B cell (primary cell): Measurements from ENCODE around the gene ABCA9. TPM values are rescaled to one million over a fixed set of nuclear protein-coding genes. Genes with fewer than 3 reads are reported as not detected.

Experiments
- ATAC-seq: fragments of 200-7000 bp; cut with Tn5 transposase; one replicate; pipeline ENCODE4 v1.10.0; 2021; ENCODE audit warnings: low read depth, mild to moderate bottlenecking, moderate number of reproducible peaks, moderate library complexity
- CTCF ChIA-PET: fragments of 350-600 bp; sonication (Branson Sonifier 250); formaldehyde crosslinking; loops from one replicate; lab custom pipeline; 2021; ENCODE audit warnings: antibody characterized with exemption, inconsistent platforms; lab: Charles Lee
- POLR2A ChIA-PET: fragments of 350-600 bp; sonication (Branson Sonifier 250); formaldehyde crosslinking; loops from one replicate; lab custom pipeline; 2021; ENCODE audit warnings: antibody characterized with exemption; lab: Charles Lee
- DNase-seq: peaks from one replicate; pipeline ENCODE4 v3.0.0; 2013
- H2AFZ ChIP-seq: 2 replicates; pipeline ENCODE4 v1.6.1; 2012; ENCODE audit warnings: mild to moderate bottlenecking, low read depth, low read length; ENCODE audit not compliant: insufficient read depth, poor library complexity, severe bottlenecking
- H3K27ac ChIP-seq, 2 donors: 1 replicate in 1 of 2; 2 replicates in 1 of 2; pipeline ENCODE4 v1.5.1; 2012 to 2013; ENCODE audit warnings: low read length in 2 of 2, mild to moderate bottlenecking in 2 of 2, moderate library complexity in 1 of 2
- H3K27me3 ChIP-seq, 4 experiments: fragments of 200-600 bp in 1 of 4; sonication (generic) in 1 of 4; replicated peaks in 1 of 4; 1 replicate in 2 of 4; 2 replicates in 2 of 4; pipeline versions ENCODE4 v1.6.1 to v1.7.0; 2013 to 2016; ENCODE audit warnings: low read length in 3 of 4, mild to moderate bottlenecking in 2 of 4, mixed read lengths in 1 of 4, moderate library complexity in 1 of 4; ENCODE audit not compliant: insufficient read depth in 4 of 4, control insufficient read depth in 3 of 4; ENCODE audit errors: control extremely low read depth in 1 of 4
- H3K36me3 ChIP-seq, 2 experiments: replicated peaks in 1 of 2; 1 replicate in 1 of 2; 2 replicates in 1 of 2; pipeline versions ENCODE4 v1.6.1 to v1.7.1; 2013; ENCODE audit warnings: low read length in 1 of 2; ENCODE audit not compliant: insufficient read depth in 2 of 2, control insufficient read depth in 1 of 2; ENCODE audit errors: control extremely low read depth in 1 of 2, extremely low read depth in 1 of 2
- H3K4me1 ChIP-seq, 2 donors: fragments of 200-600 bp in 1 of 2; sonication (generic) in 1 of 2; 1 replicate in 1 of 2; 2 replicates in 1 of 2; pipeline versions ENCODE4 v1.5.1 to v1.6.1; 2013 to 2017; ENCODE audit warnings: low read length in 2 of 2; ENCODE audit not compliant: control insufficient read depth in 2 of 2, insufficient read depth in 2 of 2
- H3K4me2 ChIP-seq: replicated peaks from 2 replicates; pipeline ENCODE3; 2012; ENCODE audit warnings: mild to moderate bottlenecking, low read depth, low read length; ENCODE audit not compliant: poor library complexity, severe bottlenecking
- H3K4me3 ChIP-seq, 5 experiments: fragments of 200-600 bp in 1 of 5; sonication (generic) in 1 of 5; 1 replicate in 3 of 5; 2 replicates in 2 of 5; pipeline versions ENCODE4 v1.5.1 to v1.7.0; 2011 to 2016; ENCODE audit warnings: low read length in 4 of 5, mild to moderate bottlenecking in 4 of 5, low read depth in 2 of 5, control low read depth in 1 of 5, moderate library complexity in 1 of 5; ENCODE audit not compliant: insufficient read depth in 1 of 5; ENCODE audit errors: control extremely low read depth in 1 of 5, extremely low read depth in 1 of 5
- H3K79me2 ChIP-seq: fragments of 200-600 bp; sonication (generic); one replicate; pipeline ENCODE4 v1.6.0; 2016; ENCODE audit warnings: low read length; ENCODE audit not compliant: control insufficient read depth, insufficient read depth
- H3K9ac ChIP-seq: fragments of 200-600 bp; sonication (generic); 2 replicates; pipeline ENCODE4 v1.6.1; 2017; ENCODE audit warnings: mild to moderate bottlenecking, low read length, moderate library complexity
- H3K9me3 ChIP-seq, 3 donors: one replicate each; pipeline versions ENCODE4 v1.6.1 to v1.7.1; 2013; ENCODE audit warnings: low read length in 2 of 3; ENCODE audit not compliant: control insufficient read depth in 2 of 3, insufficient read depth in 1 of 3; ENCODE audit errors: control extremely low read depth in 1 of 3
- H4K20me1 ChIP-seq: 2 replicates; pipeline ENCODE4 v1.6.0; 2012; ENCODE audit warnings: mild to moderate bottlenecking, low read length; ENCODE audit not compliant: insufficient read depth, control insufficient read depth, poor library complexity, severe bottlenecking
- H3K27ac Mint-ChIP-seq: one replicate; pipeline ENCODE4 v1.8.0; 2021; ENCODE audit warnings: mixed read lengths
- H3K27me3 Mint-ChIP-seq: one replicate; pipeline ENCODE4 v1.8.0; 2021; ENCODE audit warnings: mixed read lengths
- H3K4me1 Mint-ChIP-seq: one replicate; pipeline ENCODE4 v1.8.0; 2021; ENCODE audit warnings: mixed read lengths
- H3K4me3 Mint-ChIP-seq: one replicate; pipeline ENCODE4 v1.8.0; 2021; ENCODE audit warnings: mixed read lengths
- H3K9me3 Mint-ChIP-seq: one replicate; pipeline ENCODE4 v1.8.0; 2022; ENCODE audit warnings: mixed read lengths; ENCODE audit not compliant: insufficient read depth
- CTCF ChIP-seq: fragments of 200-600 bp; IDR thresholded peaks from one replicate; pipeline ENCODE4 v1.8.0; 2022; ENCODE audit warnings: antibody characterized with exemption, mild to moderate bottlenecking
- EZH2 ChIP-seq: IDR thresholded peaks from 2 replicates; pipeline ENCODE4 v1.6.1; 2012; ENCODE audit warnings: borderline replicate concordance, low read depth, mild to moderate bottlenecking, moderate library complexity, low read length; ENCODE audit not compliant: insufficient read depth, poor library complexity, severe bottlenecking
- WGBS: methylation state at CpG from one replicate; pipeline ENCODE4 v1.1.5; 2013; ENCODE audit warnings: missing lambda C conversion rate; ENCODE audit not compliant: insufficient coverage; 5-methylcytosine and 5-hydroxymethylcytosine counted together
- intact Hi-C: fragments of 100-400 bp; cut with micrococcal nuclease; formaldehyde crosslinking; loops from one replicate; pipeline ENCODE4 v1.10.0; 2022
- polyA plus RNA-seq: library from polyadenylated mRNA; depleted of rRNA; stranded (reverse); fragments of >200 nt; gene quantifications from 2 replicates; pipeline ENCODE4 v1.2.3, GENCODE V29; 2012
- total RNA-seq, 2 donors: library from RNA; stranded (reverse); fragments of 120-200 nt in 1 of 2; gene quantifications; 1 replicate in 1 of 2; 2 replicates in 1 of 2; pipeline versions ENCODE4 v1.2.3 to v1.2.4, GENCODE V29; 2013 to 2022

Gene ABCA9
- total and polyA plus RNA-seq, 2 donors (not counting 1 experiment from before 2014, with no cell fraction given): 0.06 to 0.91 TPM

- Histone ChIP-seq H3K36me3 (no peaks in the 10 kb centered on the region), H3K9ac (no peak overlapping the region), H4K20me1 (no peaks in the 10 kb centered on the region), H3K79me2 (no peaks in the 10 kb centered on the region), H3K27ac (no peak overlapping the region), H3K27me3 (no peaks in the 10 kb centered on the region), H3K4me2 (no peak overlapping the region), H3K9me3 (no peaks in the 10 kb centered on the region), H3K4me1 (peaks cover 5 to 6% of the 10 kb centered on the region in 2 donors), H3K4me3 (no peak overlapping the region), H2AFZ (peak overlapping the region; percentile 12)
- ChIA-PET POLR2A (interaction anchor here (0.7 kb wide), 1 partner anchor 527 kb away, joined by 3 read pairs; no protein-coding TSS in a partner anchor), CTCF (no interaction called here)
- peaks cover 17% of the 10 kb centered on the region for H3K4me1 Mint-ChIP-seq
- TF ChIP-seq CTCF: no peak
- no peak for TF ChIP-seq EZH2
- no peak overlapping the region for H3K4me3 Mint-ChIP-seq
- intact Hi-C loops: no loop called here
- H3K27ac Mint-ChIP-seq: no peak overlapping the region
- WGBS: no CpG with 5 or more reads among the region's 4 CpGs
- DNase-seq: no peak
- peaks cover under 1% of the 10 kb centered on the region for H3K9me3 Mint-ChIP-seq
- no peaks in the 10 kb centered on the region for H3K27me3 Mint-ChIP-seq
- no peak for ATAC-seq
Observed at GRCh38 chr17:69061721-69062556, 1.2 kb upstream of the ABCA9 start.
